HepG2 (cell line): ENCODE data around the gene TGM2. TPM values are rescaled to one million over a fixed set of nuclear protein-coding genes. Genes with fewer than 3 reads are reported as not detected.

Experiments used
- CBX1 ChIP-seq: IDR thresholded peaks from one replicate; pipeline ENCODE4 v1.6.1; 2016; ENCODE audit warnings: antibody characterized with exemption, low read depth
- SRY ChIP-seq: sonication (generic); formaldehyde crosslinking; IDR thresholded peaks from 2 replicates; pipeline ENCODE4 v1.8.0; 2022; ENCODE audit warnings: mild to moderate bottlenecking, missing genetic modification reagents
- ZBTB40 ChIP-seq, 2 experiments: fragments of 450-650 bp in 1 of 2; sonication (generic) in 1 of 2; formaldehyde crosslinking in 1 of 2; IDR thresholded peaks; 2 replicates each; pipeline versions ENCODE4 v1.6.1 to v1.8.0; 2016 to 2022; ENCODE audit warnings: antibody characterized with exemption in 1 of 2, mild to moderate bottlenecking in 1 of 2, missing genetic modification reagents in 1 of 2
- ZFP36 ChIP-seq: fragments of 150-350 bp; IDR thresholded peaks from 2 replicates; pipeline ENCODE4 v1.6.1; 2018; ENCODE audit warnings: borderline replicate concordance, low read length, low read depth; ENCODE audit not compliant: partially characterized antibody
- ZFP62 ChIP-seq: sonication (generic); formaldehyde crosslinking; IDR thresholded peaks from 2 replicates; pipeline ENCODE4 v1.4.0; 2020; ENCODE audit warnings: missing genetic modification reagents
- ZNF589 ChIP-seq: sonication (generic); formaldehyde crosslinking; conservative IDR thresholded peaks from 2 replicates; pipeline ENCODE4 v1.8.0; 2022; ENCODE audit warnings: mild to moderate bottlenecking, moderate library complexity, missing genetic modification reagents
- ZNF629 ChIP-seq: sonication (generic); formaldehyde crosslinking; conservative IDR thresholded peaks from 2 replicates; pipeline ENCODE4 v1.5.0; 2020; ENCODE audit warnings: missing genetic modification reagents
- ZNF746 ChIP-seq: sonication (generic); formaldehyde crosslinking; IDR thresholded peaks from 2 replicates; pipeline ENCODE4 v1.8.0; 2022; ENCODE audit warnings: mild to moderate bottlenecking, missing genetic modification reagents
- ZNF75D ChIP-seq: sonication (generic); formaldehyde crosslinking; IDR thresholded peaks from 2 replicates; pipeline ENCODE4 v1.8.1; 2023; ENCODE audit warnings: missing genetic modification reagents, mild to moderate bottlenecking, borderline replicate concordance
- ZNF768 ChIP-seq: sonication (generic); formaldehyde crosslinking; IDR thresholded peaks from 2 replicates; pipeline ENCODE4 v1.4.0; 2020; ENCODE audit warnings: missing genetic modification reagents
- polyA plus RNA-seq, 8 experiments: library from polyadenylated mRNA; depleted of rRNA in 3 of 8; stranded (reverse) in 7 of 8; unstranded in 1 of 8; fragments of >200 nt; fragmentation: Illumina TruSeq in 4 of 8; extraction: Trizol in 4 of 8; gene quantifications; 2 replicates each; pipeline versions ENCODE4 v1.2.1 to v1.2.3, GENCODE V29; 2011 to 2016; ENCODE audit warnings: low read depth in 4 of 8, missing spikeins in 1 of 8, mixed read lengths in 1 of 8; ENCODE audit not compliant: insufficient read depth in 1 of 8
- total RNA-seq, 5 experiments: library from RNA; depleted of rRNA; stranded (reverse); fragments of >200 nt; fragmentation: Illumina TruSeq; extraction: Trizol; gene quantifications; 2 replicates each; pipeline ENCODE4 v1.2.3, GENCODE V29; 2016; ENCODE audit warnings: low read depth in 1 of 5
- TF ChIP-seq, protein P1 (sequence below): IDR thresholded peaks from 2 replicates; pipeline ENCODE4 v1.6.1; 2012; ENCODE audit warnings: inconsistent platforms
- TF ChIP-seq, protein P2 (sequence below): sonication (generic); formaldehyde crosslinking; IDR thresholded peaks from 2 replicates; pipeline ENCODE4 v1.4.0; 2020; ENCODE audit warnings: missing genetic modification reagents

The TGM2 gene
- total and polyA plus RNA-seq, 2 of the 13 experiments (the other 11 are each of a cell fraction or from before 2014, with no cell fraction given) = 4.2 to 46.4 TPM

DNA sequence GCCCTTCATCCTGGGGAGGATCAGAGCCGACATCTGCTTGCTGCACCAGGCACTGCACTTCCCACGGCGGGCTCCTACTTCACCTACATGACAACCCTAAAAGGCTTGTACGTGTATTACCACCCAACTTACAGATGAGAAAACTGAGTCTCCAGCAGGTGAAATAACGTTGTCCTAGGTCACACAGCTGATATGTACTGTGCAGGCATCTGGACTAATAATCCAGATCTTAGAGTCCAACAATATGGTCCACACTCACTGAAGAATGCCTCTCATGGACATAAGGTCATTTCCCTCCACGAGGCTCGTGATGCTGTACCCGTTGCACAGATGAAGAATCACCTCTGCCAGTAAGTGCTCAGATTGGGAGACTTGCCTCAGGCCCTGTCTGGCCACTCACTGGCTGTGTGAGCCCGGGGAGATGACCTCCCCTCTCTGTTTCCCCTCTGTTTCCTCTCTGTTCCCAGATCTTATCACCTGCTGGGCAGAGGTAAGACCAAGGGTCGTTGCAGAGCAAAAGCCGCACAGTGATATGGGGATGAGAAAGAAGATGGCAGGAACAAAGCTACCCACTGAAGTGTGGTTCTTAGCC is 32.1 kb downstream of the TGM2 start (continued):
- TF ChIP-seq ZBTB40 (IDR thresholded peaks at IDR 0.05) (no peak), ZBTB40 (CRISPR knock-in tag; IDR thresholded peaks at IDR 0.05) (0 out of 2 replicates have a peak, but pooled peaks have one; percentile 3), CBX1 (peak; percentile 42), ZFP62 (no peak), ZNF589 (CRISPR knock-in tag) (0 out of 2 replicates have a peak, but pooled peaks have one; percentile 41), ZFP36 (peak; percentile 2), ZNF768 (CRISPR knock-in tag) (peak; percentile 99), SRY (0 out of 2 replicates have a peak, but pooled peaks have one; percentile 39), ZNF629 (peak; percentile 91), ZNF746 (0 out of 2 replicates have a peak, but pooled peaks have one; percentile 23), ZNF75D (CRISPR knock-in tag) (0 out of 2 replicates have a peak, but pooled peaks have one; percentile 41)
- TF ChIP-seq, protein P1, sequence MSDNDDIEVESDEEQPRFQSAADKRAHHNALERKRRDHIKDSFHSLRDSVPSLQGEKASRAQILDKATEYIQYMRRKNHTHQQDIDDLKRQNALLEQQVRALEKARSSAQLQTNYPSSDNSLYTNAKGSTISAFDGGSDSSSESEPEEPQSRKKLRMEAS = 0 out of 2 replicates have a peak, but pooled peaks have one; percentile 10
- TF ChIP-seq, protein P2, sequence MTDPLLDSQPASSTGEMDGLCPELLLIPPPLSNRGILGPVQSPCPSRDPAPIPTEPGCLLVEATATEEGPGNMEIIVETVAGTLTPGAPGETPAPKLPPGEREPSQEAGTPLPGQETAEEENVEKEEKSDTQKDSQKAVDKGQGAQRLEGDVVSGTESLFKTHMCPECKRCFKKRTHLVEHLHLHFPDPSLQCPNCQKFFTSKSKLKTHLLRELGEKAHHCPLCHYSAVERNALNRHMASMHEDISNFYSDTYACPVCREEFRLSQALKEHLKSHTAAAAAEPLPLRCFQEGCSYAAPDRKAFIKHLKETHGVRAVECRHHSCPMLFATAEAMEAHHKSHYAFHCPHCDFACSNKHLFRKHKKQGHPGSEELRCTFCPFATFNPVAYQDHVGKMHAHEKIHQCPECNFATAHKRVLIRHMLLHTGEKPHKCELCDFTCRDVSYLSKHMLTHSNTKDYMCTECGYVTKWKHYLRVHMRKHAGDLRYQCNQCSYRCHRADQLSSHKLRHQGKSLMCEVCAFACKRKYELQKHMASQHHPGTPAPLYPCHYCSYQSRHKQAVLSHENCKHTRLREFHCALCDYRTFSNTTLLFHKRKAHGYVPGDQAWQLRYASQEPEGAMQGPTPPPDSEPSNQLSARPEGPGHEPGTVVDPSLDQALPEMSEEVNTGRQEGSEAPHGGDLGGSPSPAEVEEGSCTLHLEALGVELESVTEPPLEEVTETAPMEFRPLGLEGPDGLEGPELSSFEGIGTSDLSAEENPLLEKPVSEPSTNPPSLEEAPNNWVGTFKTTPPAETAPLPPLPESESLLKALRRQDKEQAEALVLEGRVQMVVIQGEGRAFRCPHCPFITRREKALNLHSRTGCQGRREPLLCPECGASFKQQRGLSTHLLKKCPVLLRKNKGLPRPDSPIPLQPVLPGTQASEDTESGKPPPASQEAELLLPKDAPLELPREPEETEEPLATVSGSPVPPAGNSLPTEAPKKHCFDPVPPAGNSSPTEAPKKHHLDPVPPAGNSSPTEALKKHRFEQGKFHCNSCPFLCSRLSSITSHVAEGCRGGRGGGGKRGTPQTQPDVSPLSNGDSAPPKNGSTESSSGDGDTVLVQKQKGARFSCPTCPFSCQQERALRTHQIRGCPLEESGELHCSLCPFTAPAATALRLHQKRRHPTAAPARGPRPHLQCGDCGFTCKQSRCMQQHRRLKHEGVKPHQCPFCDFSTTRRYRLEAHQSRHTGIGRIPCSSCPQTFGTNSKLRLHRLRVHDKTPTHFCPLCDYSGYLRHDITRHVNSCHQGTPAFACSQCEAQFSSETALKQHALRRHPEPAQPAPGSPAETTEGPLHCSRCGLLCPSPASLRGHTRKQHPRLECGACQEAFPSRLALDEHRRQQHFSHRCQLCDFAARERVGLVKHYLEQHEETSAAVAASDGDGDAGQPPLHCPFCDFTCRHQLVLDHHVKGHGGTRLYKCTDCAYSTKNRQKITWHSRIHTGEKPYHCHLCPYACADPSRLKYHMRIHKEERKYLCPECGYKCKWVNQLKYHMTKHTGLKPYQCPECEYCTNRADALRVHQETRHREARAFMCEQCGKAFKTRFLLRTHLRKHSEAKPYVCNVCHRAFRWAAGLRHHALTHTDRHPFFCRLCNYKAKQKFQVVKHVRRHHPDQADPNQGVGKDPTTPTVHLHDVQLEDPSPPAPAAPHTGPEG (CRISPR knock-in tag) = no peak
